Upper lobe of left lung (tissue), 4 donors: ENCODE data around the gene PLEKHM2.

ENCODE experiments used
- POLR2AphosphoS5 ChIP-seq, 2 donors: sonication (generic); formaldehyde crosslinking; IDR thresholded peaks; one replicate each; pipeline ENCODE4 v1.5.1; 2017; ENCODE audit warnings: antibody characterized with exemption in 2 of 2
- TF ChIP-seq, protein P1 (sequence below), 6 experiments: fragments of 450-650 bp in 4 of 6; fragments of 200-600 bp in 2 of 6; sonication (generic) in 2 of 6; IDR thresholded peaks; one replicate each; pipeline ENCODE4 v1.5.1; 2016 to 2019; ENCODE audit warnings: antibody characterized with exemption in 6 of 6

GRCh38 chr1:15735304-15736037 is 51.4 kb downstream of the PLEKHM2 start:
- no peak for TF ChIP-seq POLR2AphosphoS5 (IDR thresholded peaks at IDR 0.05)
- TF ChIP-seq, protein P1, sequence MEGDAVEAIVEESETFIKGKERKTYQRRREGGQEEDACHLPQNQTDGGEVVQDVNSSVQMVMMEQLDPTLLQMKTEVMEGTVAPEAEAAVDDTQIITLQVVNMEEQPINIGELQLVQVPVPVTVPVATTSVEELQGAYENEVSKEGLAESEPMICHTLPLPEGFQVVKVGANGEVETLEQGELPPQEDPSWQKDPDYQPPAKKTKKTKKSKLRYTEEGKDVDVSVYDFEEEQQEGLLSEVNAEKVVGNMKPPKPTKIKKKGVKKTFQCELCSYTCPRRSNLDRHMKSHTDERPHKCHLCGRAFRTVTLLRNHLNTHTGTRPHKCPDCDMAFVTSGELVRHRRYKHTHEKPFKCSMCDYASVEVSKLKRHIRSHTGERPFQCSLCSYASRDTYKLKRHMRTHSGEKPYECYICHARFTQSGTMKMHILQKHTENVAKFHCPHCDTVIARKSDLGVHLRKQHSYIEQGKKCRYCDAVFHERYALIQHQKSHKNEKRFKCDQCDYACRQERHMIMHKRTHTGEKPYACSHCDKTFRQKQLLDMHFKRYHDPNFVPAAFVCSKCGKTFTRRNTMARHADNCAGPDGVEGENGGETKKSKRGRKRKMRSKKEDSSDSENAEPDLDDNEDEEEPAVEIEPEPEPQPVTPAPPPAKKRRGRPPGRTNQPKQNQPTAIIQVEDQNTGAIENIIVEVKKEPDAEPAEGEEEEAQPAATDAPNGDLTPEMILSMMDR (IDR thresholded peaks at IDR 0.05): no peak
